ENCODE measurements around the gene HAGHL. TPM values are rescaled to one million over a fixed set of nuclear protein-coding genes. Genes with fewer than 3 reads are reported as not detected.
A peak's percentile ranks its signal among the peaks of the same experiment; 100 is the strongest.

HAGHL gene
- total and polyA plus RNA-seq, 2 of the 8 experiments (the other 6 are each of a cell fraction or from before 2014, with no cell fraction given): 26.6 to 26.9 TPM

GRCh38 chr16:732936-733335, 6.0 kb downstream of the HAGHL start:
- H3K36me3 ChIP-seq (ENCODE audit: control insufficient read depth in 2 of 4, insufficient read depth in 4 of 4, low read length in 3 of 4): peaks cover 0 to 3% (median 2%) of the 10 kb centered on the region in 4 experiments; a peak in 2 of 8 replicates
- H3K23me2 ChIP-seq (ENCODE audit: low read depth, low read length): peaks cover 7% of the 10 kb centered on the region; the same call in 1 of the 2 replicates
- H4K8ac ChIP-seq (ENCODE audit: extremely low read depth, insufficient read depth, low read length): no peak overlapping the region
- no peak overlapping the region for H2AFZ ChIP-seq (ENCODE audit: low read length)
- H2BK12ac ChIP-seq (ENCODE audit: low read depth, low read length): no peak overlapping the region
- no peaks in the 10 kb centered on the region for H3K9me3 ChIP-seq (ENCODE audit: insufficient read depth in 2 of 2, low read depth in 1 of 2, low read length in 1 of 2)
- no peaks in the 10 kb centered on the region for H3K79me1 ChIP-seq (ENCODE audit: low read depth, low read length)
- ChIA-PET CTCF (ENCODE audit: partially characterized antibody) (interaction anchor here (0.8 to 35.8 kb wide), 9 partner anchors 3 to 440 kb away, joined by 3 to 977 read pairs (median 4); partner anchors contain the start of genes ANTKMT, CCDC78, CHTF18 and CIAO3), POLR2A (ENCODE audit: partially characterized antibody) (interaction anchor here (0.8 to 23.0 kb wide), 5 partner anchors 16 to 68 kb away, joined by 3 to 353 read pairs (median 3); partner anchors contain the start of genes ANTKMT, CCDC78, HAGHL and METRN)
- H3K4me1 ChIP-seq (replicated peaks in 1 of 4; ENCODE audit: control insufficient read depth in 3 of 4, insufficient read depth in 4 of 4, low read length in 3 of 4): peaks cover 0 to 2% (median 0%) of the 10 kb centered on the region in 4 experiments; a peak in 2 of 7 replicates
- no peak overlapping the region for H4K91ac ChIP-seq (replicated peaks; ENCODE audit: insufficient read length, low read length)
- no peak for FAIRE-seq
- H3K4ac ChIP-seq (replicated peaks; ENCODE audit: insufficient read length, low read depth, low read length): no peak overlapping the region
- no peak overlapping the region for H3K4me3 ChIP-seq (ENCODE audit: extremely low read depth in 1 of 4, insufficient read depth in 2 of 4, low read depth in 3 of 4, low read length in 4 of 4)
- H3K79me2 ChIP-seq (ENCODE audit: control insufficient read depth in 1 of 2, insufficient read depth in 2 of 2, low read length in 2 of 2): no peaks in the 10 kb centered on the region
- H2BK15ac ChIP-seq (ENCODE audit: low read length): no peak overlapping the region
- no peak overlapping the region for H3K18ac ChIP-seq (ENCODE audit: extremely low read depth, low read length)
- no peak overlapping the region for H3K56ac ChIP-seq (replicated peaks; ENCODE audit: insufficient read length, low read depth, low read length)
- H4K5ac ChIP-seq (ENCODE audit: insufficient read length, low read depth, low read length): no peak overlapping the region
- H2BK120ac ChIP-seq (replicated peaks; ENCODE audit: low read depth, low read length): no peak overlapping the region
- H2BK20ac ChIP-seq (ENCODE audit: low read length): no peak overlapping the region
- no peak overlapping the region for H2AK5ac ChIP-seq (ENCODE audit: low read depth, low read length)
- WGBS, 2 experiments (ENCODE audit: extremely low coverage in 1 of 2, insufficient coverage in 1 of 2, insufficient read length in 1 of 2, insufficient replicate concordance in 2 of 2, low coverage in 1 of 2, low lambda C conversion rate in 2 of 2, missing lambda C conversion rate in 1 of 2): 92% methylated on average over 13 of the region's 13 CpGs; no CpG with 5 or more reads in 1 of the 2 experiments
- H3K27ac ChIP-seq (ENCODE audit: low read depth, low read length): no peak overlapping the region
- DNase-seq (ENCODE audit: low read depth in 1 of 2, low spot score in 2 of 2): no peak
- no peak overlapping the region for H2BK5ac ChIP-seq (ENCODE audit: low read depth, low read length)
- peaks cover 2 to 11% of the 10 kb centered on the region in 2 experiments for H4K20me1 ChIP-seq (replicated peaks in 1 of 2; ENCODE audit: control insufficient read depth in 1 of 2, insufficient read depth in 2 of 2, low read length in 2 of 2)
- no peak overlapping the region for H3K4me2 ChIP-seq (ENCODE audit: insufficient read depth in 1 of 2, low read depth in 2 of 2, low read length in 2 of 2)
- H3K27me3 ChIP-seq (replicated peaks in 1 of 4; ENCODE audit: control insufficient read depth in 3 of 4, extremely low read depth in 1 of 4, insufficient read depth in 3 of 4, low read length in 3 of 4): no peaks in the 10 kb centered on the region
- H3K9ac ChIP-seq (replicated peaks in 1 of 4; ENCODE audit: extremely low read depth in 1 of 4, low read depth in 3 of 4, low read length in 3 of 4): no peak overlapping the region
- no peak overlapping the region for H3K23ac ChIP-seq (ENCODE audit: insufficient read length)
- H3K14ac ChIP-seq (ENCODE audit: insufficient read length): no peak overlapping the region
- peak; percentile 14 to 42; a peak in 3 of 4 replicates for TF ChIP-seq RAD21 (IDR thresholded peaks at IDR 0.05 in 1 of 2, conservative IDR thresholded peaks at IDR 0.05 in 1 of 2; ENCODE audit: low read depth in 2 of 2, low read length in 2 of 2)
- no peak for TF ChIP-seq PHF8 (conservative IDR thresholded peaks at IDR 0.05; ENCODE audit: low read depth, low read length)
- no peak for TF ChIP-seq BCL11A (IDR thresholded peaks at IDR 0.05; ENCODE audit: low read depth in 2 of 2, low read length in 2 of 2)
- TF ChIP-seq, protein P1, sequence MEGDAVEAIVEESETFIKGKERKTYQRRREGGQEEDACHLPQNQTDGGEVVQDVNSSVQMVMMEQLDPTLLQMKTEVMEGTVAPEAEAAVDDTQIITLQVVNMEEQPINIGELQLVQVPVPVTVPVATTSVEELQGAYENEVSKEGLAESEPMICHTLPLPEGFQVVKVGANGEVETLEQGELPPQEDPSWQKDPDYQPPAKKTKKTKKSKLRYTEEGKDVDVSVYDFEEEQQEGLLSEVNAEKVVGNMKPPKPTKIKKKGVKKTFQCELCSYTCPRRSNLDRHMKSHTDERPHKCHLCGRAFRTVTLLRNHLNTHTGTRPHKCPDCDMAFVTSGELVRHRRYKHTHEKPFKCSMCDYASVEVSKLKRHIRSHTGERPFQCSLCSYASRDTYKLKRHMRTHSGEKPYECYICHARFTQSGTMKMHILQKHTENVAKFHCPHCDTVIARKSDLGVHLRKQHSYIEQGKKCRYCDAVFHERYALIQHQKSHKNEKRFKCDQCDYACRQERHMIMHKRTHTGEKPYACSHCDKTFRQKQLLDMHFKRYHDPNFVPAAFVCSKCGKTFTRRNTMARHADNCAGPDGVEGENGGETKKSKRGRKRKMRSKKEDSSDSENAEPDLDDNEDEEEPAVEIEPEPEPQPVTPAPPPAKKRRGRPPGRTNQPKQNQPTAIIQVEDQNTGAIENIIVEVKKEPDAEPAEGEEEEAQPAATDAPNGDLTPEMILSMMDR (IDR thresholded peaks at IDR 0.05; ENCODE audit: control extremely low read depth in 1 of 3, insufficient read depth in 1 of 3, low read depth in 1 of 3, low read length in 3 of 3): peak in 2 of 3 experiments; percentile 54 to 58; a peak in 3 of 4 replicates
- TF ChIP-seq NANOG (IDR thresholded peaks at IDR 0.05; ENCODE audit: insufficient read depth, low read depth, low read length, poor library complexity, severe bottlenecking): no peak
- no peak for TF ChIP-seq RNF2 (IDR thresholded peaks at IDR 0.05; ENCODE audit: borderline replicate concordance, low read depth, low read length, missing control alignments, poor library complexity, severe bottlenecking)
- TF ChIP-seq TAF1 (IDR thresholded peaks at IDR 0.05; ENCODE audit: low read depth, low read length): no peak
- no peak for TF ChIP-seq EZH2 (IDR thresholded peaks at IDR 0.05; ENCODE audit: low read depth, low read length, severe bottlenecking)
- no peak for TF ChIP-seq CHD1 (IDR thresholded peaks at IDR 0.05; ENCODE audit: low read depth, low read length)

Data from H1 (cell line).